ENCODE measurements around the gene EPC2.

EPC2 gene

GRCh38 chr2:148644883-148645538 is 460 bp downstream of the EPC2 start (continued):
- TF ChIP-seq ZNF692 (tag by site-specific recombination; IDR thresholded peaks at IDR 0.05) = no peak
- TF ChIP-seq ZFHX2 (tag by site-specific recombination; conservative IDR thresholded peaks at IDR 0.05) = no peak
- no peak for TF ChIP-seq ZNF211 (tag by site-specific recombination; IDR thresholded peaks at IDR 0.05; ENCODE audit: low read depth)

GRCh38 chr2:148645539-148646230 is 1.1 kb downstream of the EPC2 start:
- Histone ChIP-seq H3K4me1 (ENCODE audit: control insufficient read depth, insufficient read depth, low read length) (peaks cover 13% of the 10 kb centered on the region; the same call in 1 of the 2 replicates), H3K4me3 (ENCODE audit: low read depth, low read length) (peak overlapping the region; percentile 100), H3K9me3 (ENCODE audit: control insufficient read depth, insufficient read depth, low read depth, low read length) (no peaks in the 10 kb centered on the region), H3K36me3 (ENCODE audit: control insufficient read depth in 2 of 2, insufficient read depth in 1 of 2, low read length in 2 of 2) (no peaks in the 10 kb centered on the region), H3K27ac (ENCODE audit: extremely low read depth, low read depth, low read length) (peak overlapping the region; percentile 5; the same call in 1 of the 2 replicates)
- TF ChIP-seq ZNF280C (tag by site-specific recombination; IDR thresholded peaks at IDR 0.05) (no peak), HOXD13 (CRISPR knock-in tag; IDR thresholded peaks at IDR 0.05; ENCODE audit: borderline replicate concordance) (no peak), SP2 (tag by site-specific recombination; IDR thresholded peaks at IDR 0.05) (peak; percentile 81), ZBTB26 (tag by site-specific recombination; optimal IDR thresholded peaks at IDR 0.05) (no peak), ZNF449 (tag by site-specific recombination; IDR thresholded peaks at IDR 0.05) (0 out of 2 replicates have a peak, but pooled peaks have one; percentile 19), ZBTB17 (tag by site-specific recombination; IDR thresholded peaks at IDR 0.05) (no peak), ZNF571 (tag by site-specific recombination; IDR thresholded peaks at IDR 0.05) (no peak), ZNF394 (tag by site-specific recombination; IDR thresholded peaks at IDR 0.05; ENCODE audit: borderline replicate concordance) (0 out of 2 replicates have a peak, but pooled peaks have one; percentile 1), REST (tag by site-specific recombination; IDR thresholded peaks at IDR 0.05) (no peak), ZFHX2 (tag by site-specific recombination; conservative IDR thresholded peaks at IDR 0.05) (0 out of 2 replicates have a peak, but pooled peaks have one; percentile 13), ZNF362 (tag by site-specific recombination; IDR thresholded peaks at IDR 0.05) (no peak), ZNF335 (tag by site-specific recombination; conservative IDR thresholded peaks at IDR 0.05) (peak; percentile 88), ZNF488 (tag by site-specific recombination; IDR thresholded peaks at IDR 0.05) (no peak), ZBTB10 (tag by site-specific recombination; IDR thresholded peaks at IDR 0.05) (no peak)
- CTCF ChIA-PET = interaction anchor here (0.6 to 0.7 kb wide), 5 partner anchors 47 to 671 kb away, joined by 3 to 7 read pairs (median 3); no protein-coding TSS in a partner anchor
- POLR2A ChIA-PET = interaction anchor here (0.6 to 1.0 kb wide), 10 partner anchors 15 to 1021 kb away, joined by 3 to 8 read pairs (median 5); no protein-coding TSS in a partner anchor

Data from HEK293 (cell line).